ENCODE data around the gene CWH43.

DNA sequence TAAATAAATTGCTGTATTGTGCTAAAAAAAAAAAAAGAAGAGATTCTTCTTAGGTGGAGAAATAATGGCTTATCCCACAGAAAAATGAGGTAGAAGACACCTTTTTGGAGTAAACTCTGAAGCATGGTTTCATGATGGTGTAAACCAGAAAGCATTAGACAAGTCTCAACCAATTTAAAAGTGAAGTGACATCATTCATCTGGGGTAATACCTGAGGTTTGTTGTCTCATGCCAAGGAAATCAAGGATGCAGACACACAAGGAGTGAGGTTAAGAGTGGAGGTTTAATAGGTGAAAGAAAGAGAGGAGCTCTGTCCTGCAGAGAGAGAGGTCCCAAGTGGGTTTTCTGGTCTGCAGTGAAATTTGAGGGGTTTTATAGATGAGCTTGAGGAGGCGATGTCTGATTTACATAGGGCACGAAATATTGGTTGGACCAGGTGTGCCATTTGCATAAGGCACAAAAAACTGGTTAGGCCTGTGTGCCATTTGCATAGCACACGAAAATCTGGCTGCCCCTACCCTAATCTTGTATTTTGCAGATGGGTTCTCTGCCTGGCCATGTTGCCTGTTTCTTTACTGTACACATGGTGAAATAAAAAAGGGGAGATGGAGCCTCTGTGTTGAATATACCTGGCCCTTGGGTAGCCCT lies 25.0 kb upstream of the CWH43 start:
- TF ChIP-seq, protein P1, sequence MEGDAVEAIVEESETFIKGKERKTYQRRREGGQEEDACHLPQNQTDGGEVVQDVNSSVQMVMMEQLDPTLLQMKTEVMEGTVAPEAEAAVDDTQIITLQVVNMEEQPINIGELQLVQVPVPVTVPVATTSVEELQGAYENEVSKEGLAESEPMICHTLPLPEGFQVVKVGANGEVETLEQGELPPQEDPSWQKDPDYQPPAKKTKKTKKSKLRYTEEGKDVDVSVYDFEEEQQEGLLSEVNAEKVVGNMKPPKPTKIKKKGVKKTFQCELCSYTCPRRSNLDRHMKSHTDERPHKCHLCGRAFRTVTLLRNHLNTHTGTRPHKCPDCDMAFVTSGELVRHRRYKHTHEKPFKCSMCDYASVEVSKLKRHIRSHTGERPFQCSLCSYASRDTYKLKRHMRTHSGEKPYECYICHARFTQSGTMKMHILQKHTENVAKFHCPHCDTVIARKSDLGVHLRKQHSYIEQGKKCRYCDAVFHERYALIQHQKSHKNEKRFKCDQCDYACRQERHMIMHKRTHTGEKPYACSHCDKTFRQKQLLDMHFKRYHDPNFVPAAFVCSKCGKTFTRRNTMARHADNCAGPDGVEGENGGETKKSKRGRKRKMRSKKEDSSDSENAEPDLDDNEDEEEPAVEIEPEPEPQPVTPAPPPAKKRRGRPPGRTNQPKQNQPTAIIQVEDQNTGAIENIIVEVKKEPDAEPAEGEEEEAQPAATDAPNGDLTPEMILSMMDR (conservative IDR thresholded peaks at IDR 0.05) = no peak
- TF ChIP-seq ZFX (IDR thresholded peaks at IDR 0.05) = no peak

All from C4-2B (cell line).